ENCODE results near the gene CGRRF1.

CGRRF1 gene, protein sequence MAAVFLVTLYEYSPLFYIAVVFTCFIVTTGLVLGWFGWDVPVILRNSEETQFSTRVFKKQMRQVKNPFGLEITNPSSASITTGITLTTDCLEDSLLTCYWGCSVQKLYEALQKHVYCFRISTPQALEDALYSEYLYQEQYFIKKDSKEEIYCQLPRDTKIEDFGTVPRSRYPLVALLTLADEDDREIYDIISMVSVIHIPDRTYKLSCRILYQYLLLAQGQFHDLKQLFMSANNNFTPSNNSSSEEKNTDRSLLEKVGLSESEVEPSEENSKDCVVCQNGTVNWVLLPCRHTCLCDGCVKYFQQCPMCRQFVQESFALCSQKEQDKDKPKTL

DNA sequence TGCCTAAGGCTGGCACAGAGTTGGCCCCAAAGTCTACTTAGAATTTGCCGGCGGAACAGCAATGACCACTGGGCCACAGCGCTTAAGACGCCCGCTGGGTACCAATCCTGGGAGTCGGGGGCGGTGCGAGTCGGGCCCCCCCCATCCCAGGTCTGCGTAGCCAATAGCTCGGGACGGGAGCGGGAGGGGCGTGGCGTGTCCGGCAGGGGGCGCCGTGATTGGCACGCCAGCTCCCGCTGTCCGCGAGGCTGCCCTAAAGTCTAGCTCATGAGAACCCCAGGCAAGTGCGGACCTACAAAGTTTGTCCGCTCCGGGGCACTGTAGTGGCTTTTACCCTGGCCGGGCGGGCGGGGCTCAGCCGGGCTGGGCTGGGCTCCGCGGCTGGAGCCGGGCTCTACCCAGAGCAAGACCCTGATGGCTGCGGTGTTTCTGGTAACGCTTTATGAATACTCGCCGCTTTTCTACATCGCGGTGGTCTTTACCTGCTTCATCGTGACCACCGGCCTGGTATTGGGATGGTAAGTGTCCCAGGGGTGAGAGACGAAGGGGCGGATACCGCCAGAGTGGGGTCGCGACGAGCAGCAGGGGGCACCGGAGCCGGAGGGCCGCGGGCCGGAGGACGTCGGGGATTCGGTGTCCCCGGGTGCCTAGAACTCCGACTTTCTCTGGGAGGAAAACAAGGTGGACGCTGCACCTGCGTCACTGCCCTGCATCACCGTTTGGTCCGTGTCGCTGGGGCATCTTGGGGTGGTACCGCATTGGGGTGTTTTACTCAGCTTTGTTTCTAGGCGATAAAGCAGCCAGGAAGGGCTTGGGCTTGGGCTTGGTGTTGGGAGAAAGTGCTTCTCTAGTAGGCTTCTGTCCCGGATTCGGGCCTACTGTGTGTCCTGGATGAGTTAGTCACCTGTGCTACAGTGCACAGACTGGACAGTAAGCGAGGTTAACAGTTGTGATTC is at the start of gene CGRRF1:
Gene CGRRF1, plus strand, starts transcription at position 361 of the 956 bp plus-strand sequence. Its CDS starts 54 bp downstream, at position 415.
- H3K9me3 Mint-ChIP-seq = no peaks in the 10 kb centered on the region
- peak within 1 kb of the TSS; percentile 94 for H3K4me3 Mint-ChIP-seq
- DNase-seq = peak; percentile 98
- peaks cover 8% of the 10 kb centered on the region for H3K36me3 Mint-ChIP-seq (ENCODE audit: low read depth)
- peak; percentile 99 for ATAC-seq
- peaks cover 5% of the 10 kb centered on the region for H3K27me3 Mint-ChIP-seq
- peak within 1 kb of the TSS; percentile 84 for H3K27ac Mint-ChIP-seq
- peaks cover 33% of the 10 kb centered on the region for H3K4me1 Mint-ChIP-seq

DNA sequence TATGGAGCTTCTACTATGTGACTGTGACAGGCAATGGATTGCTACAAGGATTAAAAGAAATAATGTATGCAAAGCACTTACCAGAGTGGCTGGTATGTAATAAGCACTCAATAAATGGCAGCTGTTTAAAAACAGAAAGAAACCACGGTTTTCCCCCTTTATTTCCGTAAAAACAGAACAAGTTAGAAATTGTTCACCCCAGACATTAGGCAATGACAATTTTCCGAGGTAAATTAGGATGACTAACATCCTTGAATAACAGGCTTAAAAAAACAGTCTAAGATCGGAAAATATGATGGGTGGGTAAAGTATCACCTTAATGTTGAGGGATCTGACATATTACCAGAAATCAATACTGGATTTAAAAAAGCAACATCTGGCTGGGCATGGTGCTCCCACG is 47.7 kb upstream of the CGRRF1 start:
- DNase-seq (no peak), ATAC-seq (peak; percentile 73)
- no peak overlapping the region for H3K4me3 Mint-ChIP-seq
- H3K4me1 Mint-ChIP-seq = peaks cover 13% of the 10 kb centered on the region
- H3K36me3 Mint-ChIP-seq (ENCODE audit: low read depth) = peaks cover 7% of the 10 kb centered on the region
- peaks cover 6% of the 10 kb centered on the region for H3K9me3 Mint-ChIP-seq
- H3K27me3 Mint-ChIP-seq = no peaks in the 10 kb centered on the region
- H3K27ac Mint-ChIP-seq = peak overlapping the region; percentile 66

DNA sequence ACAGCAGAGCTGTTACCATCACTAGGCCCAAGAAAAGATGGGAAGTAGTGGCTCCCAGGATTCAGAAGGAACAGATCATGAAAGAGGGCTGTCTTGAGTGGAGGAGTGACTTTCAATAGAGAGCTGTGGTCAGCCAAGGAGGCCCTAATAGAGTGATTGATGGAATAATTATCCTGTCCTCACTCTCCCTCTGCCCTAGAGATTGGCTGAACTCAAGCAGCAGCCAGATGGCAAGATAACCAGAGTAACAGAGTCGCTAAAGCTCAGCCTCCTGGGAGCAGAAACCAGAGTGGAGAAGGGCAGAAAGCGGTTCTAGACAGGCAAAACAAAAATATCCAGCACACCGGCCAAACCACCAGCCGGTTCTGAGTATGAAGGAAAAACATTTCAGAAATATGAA is 44.1 kb upstream of the CGRRF1 start:
- ATAC-seq (no peak), DNase-seq (no peak)
- peaks cover 10% of the 10 kb centered on the region for H3K9me3 Mint-ChIP-seq
- no peaks in the 10 kb centered on the region for H3K27me3 Mint-ChIP-seq
- no peak overlapping the region for H3K27ac Mint-ChIP-seq
- H3K4me1 Mint-ChIP-seq = peaks cover 13% of the 10 kb centered on the region
- H3K36me3 Mint-ChIP-seq (ENCODE audit: low read depth) = peaks cover 15% of the 10 kb centered on the region
- no peak overlapping the region for H3K4me3 Mint-ChIP-seq

DNA sequence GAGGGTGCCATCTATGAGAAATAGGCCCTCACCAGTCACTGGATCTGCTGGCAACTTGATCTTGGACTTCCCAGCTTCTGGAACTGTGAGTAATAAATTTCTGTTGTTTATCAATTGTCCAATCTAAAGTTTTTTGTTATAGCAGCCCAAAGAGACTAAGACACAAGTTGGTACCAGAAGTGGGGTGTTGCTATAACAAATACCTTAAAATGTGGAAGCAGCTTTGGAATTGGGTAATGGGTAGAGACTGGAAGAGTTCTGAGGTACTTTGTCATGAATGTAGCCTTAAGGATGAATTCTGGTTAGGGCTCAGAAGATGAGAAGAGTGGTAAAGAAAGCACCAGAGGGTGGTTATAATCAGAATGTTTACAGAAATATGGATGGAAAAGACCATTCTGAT is 42.4 kb upstream of the CGRRF1 start:
- no peak for DNase-seq
- Mint-ChIP-seq H3K27ac (no peak overlapping the region), H3K9me3 (peaks cover 10% of the 10 kb centered on the region), H3K4me3 (no peak overlapping the region), H3K4me1 (peaks cover 6% of the 10 kb centered on the region), H3K36me3 (ENCODE audit: low read depth) (peaks cover 15% of the 10 kb centered on the region), H3K27me3 (no peaks in the 10 kb centered on the region)
- ATAC-seq = no peak

DNA sequence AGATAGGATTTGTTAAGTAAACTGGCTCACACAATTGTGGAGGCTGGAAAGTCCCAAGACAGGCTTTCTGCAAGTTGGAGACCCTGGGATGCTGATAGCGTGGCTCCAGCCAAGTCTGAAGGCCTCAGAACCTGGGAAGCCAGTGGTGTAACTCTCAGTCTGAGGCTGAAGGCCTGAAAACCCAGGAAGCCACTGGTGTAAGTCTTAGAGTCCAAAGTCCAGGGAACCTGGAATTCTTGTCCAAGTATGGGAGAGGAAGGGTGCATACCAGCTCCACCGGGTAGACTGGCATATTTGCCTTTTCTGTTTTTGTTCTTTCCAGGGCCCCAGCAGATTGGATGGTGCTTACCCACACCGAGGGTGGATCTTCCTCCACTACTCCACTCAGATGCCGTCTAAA is 39.0 kb upstream of the CGRRF1 start:
- H3K4me1 Mint-ChIP-seq = peaks cover 2% of the 10 kb centered on the region
- ATAC-seq (no peak), DNase-seq (no peak)
- H3K36me3 Mint-ChIP-seq (ENCODE audit: low read depth) = peaks cover 26% of the 10 kb centered on the region
- peaks cover 10% of the 10 kb centered on the region for H3K9me3 Mint-ChIP-seq
- no peak overlapping the region for H3K27ac Mint-ChIP-seq
- H3K27me3 Mint-ChIP-seq = no peaks in the 10 kb centered on the region
- no peak overlapping the region for H3K4me3 Mint-ChIP-seq

DNA sequence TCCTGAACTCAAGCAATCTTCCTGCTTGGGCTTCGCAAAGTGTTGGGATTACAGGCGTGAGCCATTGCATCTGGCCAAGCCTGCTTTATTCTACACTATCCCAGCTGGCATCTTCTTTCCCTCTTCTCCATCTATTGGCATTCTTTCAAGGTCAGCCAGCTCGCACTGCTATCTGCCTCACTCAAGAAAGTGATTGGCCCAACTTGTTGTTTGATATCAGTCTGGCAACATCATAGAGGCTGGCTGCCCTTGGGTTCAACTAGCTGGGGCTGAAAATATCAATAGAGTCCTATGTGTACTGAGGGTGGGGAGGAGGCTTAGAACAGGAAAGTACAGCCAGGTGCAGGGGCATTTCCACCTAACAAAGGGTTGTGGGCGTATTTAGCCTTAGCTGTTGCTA is 38.1 kb upstream of the CGRRF1 start:
- peaks cover 10% of the 10 kb centered on the region for H3K9me3 Mint-ChIP-seq
- H3K4me3 Mint-ChIP-seq = no peak overlapping the region
- H3K4me1 Mint-ChIP-seq = peaks cover 7% of the 10 kb centered on the region
- no peak overlapping the region for H3K27ac Mint-ChIP-seq
- ATAC-seq (no peak), DNase-seq (no peak)
- H3K27me3 Mint-ChIP-seq = no peaks in the 10 kb centered on the region
- peaks cover 31% of the 10 kb centered on the region for H3K36me3 Mint-ChIP-seq (ENCODE audit: low read depth)

DNA sequence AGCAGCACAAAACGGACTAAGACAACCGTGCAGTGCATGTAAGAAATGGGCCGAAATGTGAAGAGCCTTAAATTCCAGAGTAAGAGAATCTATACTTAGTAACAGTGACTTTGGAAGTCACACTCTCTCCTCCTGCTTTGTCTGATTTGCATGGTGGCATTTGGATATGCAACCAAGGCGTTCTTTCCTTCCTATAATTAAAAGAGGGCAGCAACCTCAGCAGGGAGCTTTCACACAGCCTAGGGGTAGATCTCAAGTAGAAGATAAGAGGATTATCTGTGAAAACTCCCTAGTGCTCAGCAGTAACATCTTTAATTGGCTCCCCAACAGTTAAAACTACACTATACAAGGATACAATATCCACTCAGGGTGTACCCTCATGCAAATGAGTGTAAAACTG is 37.4 kb upstream of the CGRRF1 start:
- H3K36me3 Mint-ChIP-seq (ENCODE audit: low read depth) = peaks cover 34% of the 10 kb centered on the region
- H3K9me3 Mint-ChIP-seq = peaks cover 9% of the 10 kb centered on the region
- DNase-seq (no peak), ATAC-seq (no peak)
- H3K4me1 Mint-ChIP-seq = peaks cover 11% of the 10 kb centered on the region
- no peak overlapping the region for H3K4me3 Mint-ChIP-seq
- no peak overlapping the region for H3K27ac Mint-ChIP-seq
- H3K27me3 Mint-ChIP-seq = no peaks in the 10 kb centered on the region

DNA sequence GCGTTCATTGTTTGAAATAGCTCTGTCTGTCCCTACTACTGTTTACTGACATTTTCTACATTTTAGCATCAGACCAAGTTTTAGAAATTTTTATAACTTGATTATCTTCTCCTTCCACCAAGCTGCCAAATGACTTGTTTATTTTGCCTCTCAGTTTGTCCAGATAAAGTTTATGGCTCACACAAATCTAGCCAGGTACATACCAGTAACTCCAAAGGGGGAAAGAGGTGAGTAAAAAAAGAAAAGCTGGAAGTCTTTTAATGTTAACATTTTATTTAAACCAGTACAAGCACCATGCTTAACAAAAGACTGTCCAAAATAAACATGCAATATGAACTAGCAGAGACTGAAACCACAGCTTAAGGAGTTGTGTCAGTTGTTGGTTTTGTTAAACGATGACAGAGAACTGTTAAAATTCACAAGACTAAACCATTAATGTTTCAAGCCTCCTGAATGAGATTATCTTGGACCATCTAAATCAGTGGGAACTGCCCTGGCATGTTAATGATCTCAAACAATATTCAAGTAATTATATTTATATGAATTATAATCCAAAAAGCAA is 35.4 kb upstream of the CGRRF1 start:
- ATAC-seq (no peak), DNase-seq (no peak)
- H3K36me3 Mint-ChIP-seq (ENCODE audit: low read depth) = peaks cover 30% of the 10 kb centered on the region
- peaks cover 16% of the 10 kb centered on the region for H3K4me1 Mint-ChIP-seq
- H3K27ac Mint-ChIP-seq = no peak overlapping the region
- no peaks in the 10 kb centered on the region for H3K9me3 Mint-ChIP-seq
- H3K4me3 Mint-ChIP-seq = no peak overlapping the region
- H3K27me3 Mint-ChIP-seq = no peaks in the 10 kb centered on the region

DNA sequence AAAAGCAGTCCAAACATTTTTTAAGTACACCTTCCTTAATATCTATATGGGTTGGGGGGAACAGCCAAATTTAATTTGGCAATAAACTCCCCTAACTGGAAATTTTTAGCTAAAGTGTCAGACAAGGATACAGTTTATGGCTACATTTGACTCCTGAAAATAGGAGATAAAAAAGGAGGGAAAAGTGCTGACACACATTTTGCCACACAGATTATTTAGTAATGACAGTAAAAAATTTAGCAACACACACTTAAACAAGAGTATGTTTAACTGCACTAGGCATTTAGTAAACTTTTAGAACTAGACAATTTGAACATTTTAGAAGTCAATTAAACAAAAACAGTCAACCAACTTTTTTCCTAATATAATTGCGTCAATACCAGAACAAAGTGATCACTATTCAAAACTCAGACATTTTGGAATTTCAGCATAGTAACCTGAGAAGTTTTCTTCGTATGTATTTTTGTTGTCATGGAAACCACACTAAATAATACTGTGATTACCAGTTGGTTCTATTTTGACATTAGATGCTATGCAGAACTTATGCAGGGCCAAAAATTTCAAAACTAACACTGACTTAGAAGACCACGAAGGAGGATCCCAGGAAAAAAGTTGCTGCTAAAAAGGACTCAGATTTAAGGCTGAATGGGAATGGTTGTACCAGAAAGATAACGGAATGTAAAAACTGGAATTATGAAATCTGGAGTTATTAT is 34.4 kb upstream of the CGRRF1 start:
- DNase-seq (no peak), ATAC-seq (no peak)
- Mint-ChIP-seq H3K4me3 (no peak overlapping the region), H3K9me3 (no peaks in the 10 kb centered on the region), H3K27me3 (no peaks in the 10 kb centered on the region), H3K36me3 (ENCODE audit: low read depth) (peaks cover 36% of the 10 kb centered on the region), H3K27ac (no peak overlapping the region), H3K4me1 (peaks cover 16% of the 10 kb centered on the region)

DNA sequence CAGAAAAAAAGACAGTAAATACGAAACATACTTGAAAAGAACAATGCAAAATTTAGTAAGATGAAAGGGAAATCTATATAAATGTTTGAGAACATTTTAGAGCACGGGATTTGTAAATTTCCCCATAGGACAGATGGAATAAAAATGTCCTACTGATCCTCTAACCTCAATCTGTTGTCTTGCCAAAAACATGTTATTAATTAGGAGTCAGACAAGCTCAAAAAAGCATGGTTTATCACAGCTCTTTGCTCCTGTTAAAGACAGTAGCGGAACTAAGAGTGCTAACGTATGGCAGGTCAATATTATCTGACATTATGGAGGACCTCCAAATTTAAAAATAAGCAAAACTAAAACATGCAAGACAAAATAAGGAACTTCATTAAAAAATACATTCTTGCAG is 33.8 kb upstream of the CGRRF1 start:
- Mint-ChIP-seq H3K27ac (no peak overlapping the region), H3K4me3 (no peak overlapping the region), H3K27me3 (no peaks in the 10 kb centered on the region), H3K36me3 (ENCODE audit: low read depth) (peaks cover 37% of the 10 kb centered on the region), H3K9me3 (no peaks in the 10 kb centered on the region), H3K4me1 (peaks cover 16% of the 10 kb centered on the region)
- ATAC-seq (no peak), DNase-seq (no peak)

DNA sequence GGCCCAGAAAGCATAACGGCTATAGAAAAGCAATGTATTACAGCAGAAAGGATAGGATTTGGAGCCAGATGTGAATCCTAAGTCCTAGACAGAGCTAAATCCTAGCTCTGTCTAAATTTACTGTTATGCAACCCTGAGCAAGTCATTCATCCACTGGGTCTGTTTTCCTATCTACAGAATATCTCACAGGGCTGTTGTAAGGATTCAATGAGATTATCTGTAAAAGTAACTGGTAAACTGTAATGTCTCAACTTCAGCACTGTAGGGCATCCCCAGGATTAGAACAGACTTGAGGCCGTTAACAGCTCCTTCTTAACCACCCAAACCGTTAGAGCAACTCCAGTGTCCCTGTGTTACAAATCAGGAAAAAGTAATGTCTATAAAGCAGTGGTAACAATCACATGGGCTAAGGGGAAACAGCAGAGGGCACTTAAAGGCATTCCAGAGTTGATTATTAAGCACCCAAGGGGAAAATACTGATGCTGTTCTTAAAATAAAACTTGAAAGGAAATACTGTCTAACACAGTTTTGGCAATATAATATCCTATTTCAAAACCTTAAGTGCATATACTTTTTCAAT is 31.0 kb upstream of the CGRRF1 start:
- H3K27ac Mint-ChIP-seq = no peak overlapping the region
- peaks cover 30% of the 10 kb centered on the region for H3K4me1 Mint-ChIP-seq
- DNase-seq (no peak), ATAC-seq (no peak)
- no peaks in the 10 kb centered on the region for H3K27me3 Mint-ChIP-seq
- no peak overlapping the region for H3K4me3 Mint-ChIP-seq
- no peaks in the 10 kb centered on the region for H3K9me3 Mint-ChIP-seq
- peaks cover 55% of the 10 kb centered on the region for H3K36me3 Mint-ChIP-seq (ENCODE audit: low read depth)

DNA sequence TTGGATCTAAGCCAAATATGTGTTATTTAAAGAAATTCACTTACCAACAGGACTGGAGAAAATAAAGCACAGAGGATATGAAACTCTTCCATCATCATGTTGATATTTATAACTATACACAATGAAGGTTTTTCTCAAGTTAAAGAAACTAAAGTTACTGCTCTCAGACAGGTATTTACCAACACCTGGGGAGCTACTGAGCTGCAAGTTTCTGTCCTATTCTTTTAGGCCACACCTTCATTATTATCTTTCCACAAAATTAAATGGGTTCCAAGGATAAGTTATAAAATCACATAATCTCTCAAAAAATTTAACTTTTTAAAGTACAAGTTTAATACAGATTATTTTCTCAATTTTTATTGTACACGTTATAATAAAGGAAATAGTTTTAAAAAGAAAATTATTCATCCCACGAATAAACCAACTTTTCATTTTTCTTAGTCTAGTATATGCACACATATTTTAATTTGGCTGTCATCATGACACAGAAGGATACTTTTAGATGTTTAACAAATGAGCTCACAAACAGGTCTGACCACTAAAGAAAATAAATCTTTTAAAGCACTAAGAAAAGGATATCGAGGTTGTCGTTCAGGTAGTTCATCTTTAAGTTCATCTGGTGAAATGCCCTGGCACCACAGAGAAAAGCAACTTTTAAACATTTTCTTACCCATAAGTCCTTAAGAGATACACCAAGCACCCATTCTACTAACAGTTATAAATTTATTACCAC is 28.7 kb upstream of the CGRRF1 start:
- H3K4me1 Mint-ChIP-seq = peaks cover 49% of the 10 kb centered on the region
- no peaks in the 10 kb centered on the region for H3K27me3 Mint-ChIP-seq
- no peak overlapping the region for H3K4me3 Mint-ChIP-seq
- ATAC-seq = no peak
- H3K9me3 Mint-ChIP-seq = no peaks in the 10 kb centered on the region
- DNase-seq = no peak
- H3K36me3 Mint-ChIP-seq (ENCODE audit: low read depth) = peaks cover 47% of the 10 kb centered on the region
- no peak overlapping the region for H3K27ac Mint-ChIP-seq

DNA sequence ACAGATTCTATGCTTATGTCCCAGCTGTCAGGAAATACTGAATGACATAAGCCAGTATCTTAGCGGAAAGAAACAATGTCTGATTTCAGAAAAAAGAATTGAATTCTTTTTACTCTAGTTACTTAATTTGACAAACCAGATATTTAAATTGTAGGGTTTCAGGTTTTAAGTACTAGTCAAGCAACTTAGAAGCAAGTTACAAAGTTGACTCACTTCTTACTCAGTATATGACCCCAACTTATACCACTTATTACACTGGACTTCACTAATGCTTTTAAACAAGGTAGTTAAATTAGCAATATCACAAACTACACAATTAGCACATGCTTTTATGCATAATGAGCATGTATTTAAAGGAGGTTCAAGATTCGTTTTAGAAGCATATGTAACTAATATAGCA is 28.0 kb upstream of the CGRRF1 start:
- ATAC-seq (no peak), DNase-seq (no peak)
- H3K27me3 Mint-ChIP-seq = no peaks in the 10 kb centered on the region
- peaks cover 50% of the 10 kb centered on the region for H3K4me1 Mint-ChIP-seq
- no peak overlapping the region for H3K4me3 Mint-ChIP-seq
- no peak overlapping the region for H3K27ac Mint-ChIP-seq
- H3K36me3 Mint-ChIP-seq (ENCODE audit: low read depth) = peaks cover 49% of the 10 kb centered on the region
- H3K9me3 Mint-ChIP-seq = no peaks in the 10 kb centered on the region
